H9 (cell line): Measurements from ENCODE around the gene ANKHD1. TPM values are rescaled to one million over a fixed set of nuclear protein-coding genes. Genes with fewer than 3 reads are reported as not detected.

Source experiments
- DNase-seq: peaks from one replicate; pipeline ENCODE4 v3.0.0-alpha.2; 2017
- H2AFZ ChIP-seq: one replicate; pipeline ENCODE4 v1.6.1; 2013; ENCODE audit warnings: mild to moderate bottlenecking, low read length, control low read depth, moderate library complexity
- H2AK5ac ChIP-seq: 2 replicates; pipeline ENCODE4 v1.6.1; 2013; ENCODE audit warnings: low read length, control low read depth, mixed read lengths; ENCODE audit not compliant: insufficient read length
- H2BK120ac ChIP-seq: one replicate; pipeline ENCODE4 v1.6.1; 2013; ENCODE audit warnings: low read depth, mild to moderate bottlenecking, low read length, control low read depth, inconsistent platforms; ENCODE audit not compliant: poor library complexity, severe bottlenecking
- H2BK12ac ChIP-seq: 2 replicates; pipeline ENCODE4 v1.6.1; 2013; ENCODE audit warnings: low read length, control low read depth, mixed read lengths, low read depth; ENCODE audit not compliant: insufficient read length
- H2BK15ac ChIP-seq: 2 replicates; pipeline ENCODE4 v1.6.1; 2013; ENCODE audit warnings: low read depth, low read length, control low read depth
- H2BK20ac ChIP-seq: one replicate; pipeline ENCODE4 v1.6.1; 2013; ENCODE audit warnings: low read depth, mild to moderate bottlenecking, low read length, control low read depth, inconsistent platforms; ENCODE audit not compliant: poor library complexity, severe bottlenecking
- H2BK5ac ChIP-seq: 2 replicates; pipeline ENCODE4 v1.6.1; 2013; ENCODE audit warnings: low read length, control low read depth, mixed read lengths; ENCODE audit not compliant: insufficient read length
- H3K14ac ChIP-seq: 2 replicates; pipeline ENCODE4 v1.6.1; 2013; ENCODE audit warnings: low read length, control low read depth; ENCODE audit not compliant: insufficient read depth
- H3K18ac ChIP-seq: 2 replicates; pipeline ENCODE4 v1.6.1; 2013; ENCODE audit warnings: low read depth, mild to moderate bottlenecking, mixed read lengths, low read length, control low read depth; ENCODE audit not compliant: insufficient read length
- H3K23ac ChIP-seq: 2 replicates; pipeline ENCODE4 v1.6.1; 2013; ENCODE audit warnings: low read length, control low read depth, mixed read lengths, low read depth; ENCODE audit not compliant: insufficient read length
- H3K23me2 ChIP-seq: 2 replicates; pipeline ENCODE4 v1.6.1; 2013; ENCODE audit warnings: low read depth, mild to moderate bottlenecking, mixed read lengths, low read length, control low read depth; ENCODE audit not compliant: insufficient read length, poor library complexity, severe bottlenecking
- H3K27ac ChIP-seq: 2 replicates; pipeline ENCODE4 v1.5.1; 2013; ENCODE audit warnings: low read length, control low read depth, mixed read lengths, low read depth; ENCODE audit not compliant: insufficient read length
- H3K27me3 ChIP-seq: 2 replicates; pipeline ENCODE4 v1.6.1; 2013; ENCODE audit warnings: low read length, control low read depth, inconsistent platforms; ENCODE audit not compliant: insufficient read depth
- H3K4ac ChIP-seq: 2 replicates; pipeline ENCODE4 v1.6.1; 2013; ENCODE audit warnings: low read depth, mild to moderate bottlenecking, control low read depth, inconsistent platforms, low read length, moderate library complexity
- H3K4me1 ChIP-seq: 2 replicates; pipeline ENCODE4 v1.6.1; 2013; ENCODE audit warnings: low read length, control low read depth, inconsistent platforms; ENCODE audit not compliant: insufficient read depth
- H3K4me2 ChIP-seq: 2 replicates; pipeline ENCODE4 v1.6.1; 2013; ENCODE audit warnings: low read length, control low read depth, mixed read lengths; ENCODE audit not compliant: insufficient read length, insufficient read depth
- H3K56ac ChIP-seq: 2 replicates; pipeline ENCODE4 v1.6.1; 2013; ENCODE audit warnings: low read depth, mild to moderate bottlenecking, mixed read lengths, low read length, control low read depth; ENCODE audit not compliant: insufficient read length
- H3K79me1 ChIP-seq: 2 replicates; pipeline ENCODE4 v1.6.1; 2013; ENCODE audit warnings: low read depth, mild to moderate bottlenecking, moderate library complexity, low read length, control low read depth, inconsistent platforms; ENCODE audit not compliant: insufficient read depth, poor library complexity, severe bottlenecking
- H3K79me2 ChIP-seq: 2 replicates; pipeline ENCODE4 v1.6.1; 2013; ENCODE audit warnings: low read length, control low read depth, inconsistent platforms; ENCODE audit not compliant: insufficient read depth
- H3K9ac ChIP-seq: 2 replicates; pipeline ENCODE4 v1.6.1; 2013; ENCODE audit warnings: low read length, control low read depth, mixed read lengths; ENCODE audit not compliant: insufficient read length; ENCODE audit errors: extremely low read depth
- H3K9me3 ChIP-seq: one replicate; pipeline ENCODE4 v1.6.1; 2013; ENCODE audit warnings: low read depth, low read length, inconsistent platforms; ENCODE audit not compliant: control insufficient read depth
- H3T11ph ChIP-seq: one replicate; pipeline ENCODE4 v1.6.1; 2013; ENCODE audit warnings: mild to moderate bottlenecking, low read length, control low read depth, inconsistent platforms
- H4K20me1 ChIP-seq: one replicate; pipeline ENCODE4 v1.6.1; 2013; ENCODE audit not compliant: control insufficient read depth, insufficient read length, insufficient read depth
- H4K5ac ChIP-seq: 2 replicates; pipeline ENCODE4 v1.6.1; 2013; ENCODE audit warnings: low read depth, mild to moderate bottlenecking, mixed read lengths, low read length, control low read depth; ENCODE audit not compliant: insufficient read length
- H4K8ac ChIP-seq: replicated peaks from 2 replicates; pipeline ENCODE4 v1.6.1; 2013; ENCODE audit warnings: low read length, control low read depth, mixed read lengths, low read depth; ENCODE audit not compliant: insufficient read length
- H4K91ac ChIP-seq: 2 replicates; pipeline ENCODE4 v1.6.1; 2013; ENCODE audit warnings: low read depth, mild to moderate bottlenecking, moderate library complexity, mixed read lengths, low read length, control low read depth; ENCODE audit not compliant: insufficient read length
- H3K27ac Mint-ChIP-seq, 3 experiments: 2 replicates in 2 of 3; 3 replicates in 1 of 3; pipeline ENCODE4 v1.8.0; 2020 to 2021; ENCODE audit warnings: mixed read lengths in 3 of 3, mild to moderate bottlenecking in 1 of 3, moderate library complexity in 1 of 3
- H3K27me3 Mint-ChIP-seq: 2 replicates; pipeline ENCODE4 v1.8.0; 2021; ENCODE audit warnings: low read depth, mild to moderate bottlenecking, moderate library complexity, mixed read lengths
- H3K36me3 Mint-ChIP-seq, 3 experiments: 2 replicates in 2 of 3; 3 replicates in 1 of 3; pipeline ENCODE4 v1.8.0; 2020 to 2021; ENCODE audit warnings: low read depth in 3 of 3, mixed read lengths in 3 of 3; ENCODE audit not compliant: insufficient read depth in 1 of 3
- H3K4me1 Mint-ChIP-seq, 2 experiments: 2 replicates each; pipeline ENCODE4 v1.8.0; 2020; ENCODE audit warnings: mixed read lengths in 2 of 2
- H3K4me3 Mint-ChIP-seq, 2 experiments: 2 replicates in 1 of 2; 3 replicates in 1 of 2; pipeline ENCODE4 v1.8.0; 2020 to 2021; ENCODE audit warnings: mild to moderate bottlenecking in 2 of 2, mixed read lengths in 2 of 2, moderate library complexity in 1 of 2
- H3K9me3 Mint-ChIP-seq, 2 experiments: 2 replicates in 1 of 2; 3 replicates in 1 of 2; pipeline ENCODE4 v1.8.0; 2020; ENCODE audit warnings: mild to moderate bottlenecking in 2 of 2, mixed read lengths in 2 of 2, moderate library complexity in 1 of 2
- WGBS: extraction: QIAGEN DNeasy Blood & Tissue Kit; methylation state at CpG from one replicate; pipeline ENCODE4 v1.1.7; 2013; ENCODE audit warnings: missing lambda C conversion rate, low lambda C conversion rate, mixed read lengths; ENCODE audit not compliant: insufficient read length; ENCODE audit errors: extremely low coverage; 5-methylcytosine and 5-hydroxymethylcytosine counted together
- total RNA-seq: library from RNA; stranded (reverse); gene quantifications from 2 replicates; pipeline ENCODE4 v1.2.1, GENCODE V29; 2021
- TF ChIP-seq, protein P1 (sequence below): fragments of 200-600 bp; sonication (generic); conservative IDR thresholded peaks from 3 replicates; pipeline ENCODE4 v1.8.0; 2021; ENCODE audit warnings: antibody characterized with exemption, mild to moderate bottlenecking

The ANKHD1 gene
- total RNA-seq, 1 experiment from 2014 or later: 105 TPM

DNA sequence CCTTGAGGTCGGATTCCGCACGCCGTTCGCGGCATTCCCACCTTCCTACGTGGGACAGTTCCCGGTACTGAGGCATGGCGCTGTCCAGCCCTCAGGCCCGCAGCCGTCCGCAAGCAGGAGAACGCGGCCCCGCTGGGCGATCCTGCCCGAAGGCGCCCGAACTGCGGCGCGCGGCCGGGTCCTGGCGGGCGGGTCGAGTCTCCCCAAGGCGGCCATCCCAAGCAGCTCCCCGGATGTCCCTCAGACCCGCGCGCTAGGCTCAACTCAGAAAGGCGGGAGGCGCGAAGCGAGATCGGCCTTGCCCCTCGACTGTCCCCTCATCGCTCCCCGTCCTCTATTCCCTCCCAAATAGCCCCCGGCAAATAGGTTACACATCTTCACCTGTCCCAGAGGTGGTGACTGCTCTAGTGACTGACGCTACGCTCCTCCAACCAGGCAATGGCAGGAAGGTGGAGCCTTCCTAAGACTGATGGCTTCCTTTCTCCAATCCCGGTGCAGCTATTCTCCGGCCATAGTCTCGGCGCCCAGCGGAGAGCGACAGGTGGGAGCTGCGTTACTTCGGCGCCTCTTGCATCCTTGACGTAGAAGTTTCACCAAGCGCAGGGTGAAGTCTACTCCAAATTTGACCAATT lies 787 bp upstream of the ANKHD1 start:
- Histone ChIP-seq H3K79me1 (no peaks in the 10 kb centered on the region), H3T11ph (no peak overlapping the region), H2BK20ac (no peak overlapping the region), H4K8ac (no peak overlapping the region), H4K5ac (peak overlapping the region; percentile 6), H3K79me2 (peaks cover 33% of the 10 kb centered on the region; the same call in 1 of the 2 replicates), H2AK5ac (no peak overlapping the region), H2BK12ac (no peak overlapping the region), H3K27me3 (no peaks in the 10 kb centered on the region), H3K4ac (no peak overlapping the region), H4K91ac (no peak overlapping the region), H3K23me2 (peaks cover 11% of the 10 kb centered on the region), H3K4me1 (no peaks in the 10 kb centered on the region), H2BK5ac (peak overlapping the region; percentile 56), H3K27ac (peak overlapping the region; percentile 79), H4K20me1 (peaks cover 4% of the 10 kb centered on the region), H3K56ac (no peak overlapping the region), H3K9ac (peak overlapping the region; percentile 82), H3K23ac (no peak overlapping the region), H2BK15ac (no peak overlapping the region), H3K18ac (peak overlapping the region; percentile 78), H3K4me2 (peak overlapping the region; percentile 96), H3K9me3 (no peaks in the 10 kb centered on the region), H2AFZ (peak overlapping the region; percentile 40), H3K14ac (peak overlapping the region; percentile 69), H2BK120ac (no peak overlapping the region)
- no CpG with 5 or more reads among the region's 54 CpGs for whole genome bisulfite sequencing
- no peaks in the 10 kb centered on the region; a peak in 1 of 5 replicates for H3K9me3 Mint-ChIP-seq
- DNase-seq: peak; percentile 98
- H3K4me1 Mint-ChIP-seq: peaks cover 16 to 44% of the 10 kb centered on the region in 2 experiments
- H3K36me3 Mint-ChIP-seq: peaks cover 2 to 16% (median 5%) of the 10 kb centered on the region in 3 experiments; a peak in 5 of 7 replicates
- H3K27me3 Mint-ChIP-seq: no peaks in the 10 kb centered on the region
- no peak overlapping the region for H3K4me3 Mint-ChIP-seq
- H3K27ac Mint-ChIP-seq: peak overlapping the region; percentile 93 to 96 (median 95); a peak in 6 of 7 replicates
- TF ChIP-seq, protein P1, sequence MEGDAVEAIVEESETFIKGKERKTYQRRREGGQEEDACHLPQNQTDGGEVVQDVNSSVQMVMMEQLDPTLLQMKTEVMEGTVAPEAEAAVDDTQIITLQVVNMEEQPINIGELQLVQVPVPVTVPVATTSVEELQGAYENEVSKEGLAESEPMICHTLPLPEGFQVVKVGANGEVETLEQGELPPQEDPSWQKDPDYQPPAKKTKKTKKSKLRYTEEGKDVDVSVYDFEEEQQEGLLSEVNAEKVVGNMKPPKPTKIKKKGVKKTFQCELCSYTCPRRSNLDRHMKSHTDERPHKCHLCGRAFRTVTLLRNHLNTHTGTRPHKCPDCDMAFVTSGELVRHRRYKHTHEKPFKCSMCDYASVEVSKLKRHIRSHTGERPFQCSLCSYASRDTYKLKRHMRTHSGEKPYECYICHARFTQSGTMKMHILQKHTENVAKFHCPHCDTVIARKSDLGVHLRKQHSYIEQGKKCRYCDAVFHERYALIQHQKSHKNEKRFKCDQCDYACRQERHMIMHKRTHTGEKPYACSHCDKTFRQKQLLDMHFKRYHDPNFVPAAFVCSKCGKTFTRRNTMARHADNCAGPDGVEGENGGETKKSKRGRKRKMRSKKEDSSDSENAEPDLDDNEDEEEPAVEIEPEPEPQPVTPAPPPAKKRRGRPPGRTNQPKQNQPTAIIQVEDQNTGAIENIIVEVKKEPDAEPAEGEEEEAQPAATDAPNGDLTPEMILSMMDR: no peak
